ENCODE measurements around the gene ADGRA3.
A peak's percentile ranks its signal among the peaks of the same experiment; 100 is the strongest.

Gene ADGRA3, protein sequence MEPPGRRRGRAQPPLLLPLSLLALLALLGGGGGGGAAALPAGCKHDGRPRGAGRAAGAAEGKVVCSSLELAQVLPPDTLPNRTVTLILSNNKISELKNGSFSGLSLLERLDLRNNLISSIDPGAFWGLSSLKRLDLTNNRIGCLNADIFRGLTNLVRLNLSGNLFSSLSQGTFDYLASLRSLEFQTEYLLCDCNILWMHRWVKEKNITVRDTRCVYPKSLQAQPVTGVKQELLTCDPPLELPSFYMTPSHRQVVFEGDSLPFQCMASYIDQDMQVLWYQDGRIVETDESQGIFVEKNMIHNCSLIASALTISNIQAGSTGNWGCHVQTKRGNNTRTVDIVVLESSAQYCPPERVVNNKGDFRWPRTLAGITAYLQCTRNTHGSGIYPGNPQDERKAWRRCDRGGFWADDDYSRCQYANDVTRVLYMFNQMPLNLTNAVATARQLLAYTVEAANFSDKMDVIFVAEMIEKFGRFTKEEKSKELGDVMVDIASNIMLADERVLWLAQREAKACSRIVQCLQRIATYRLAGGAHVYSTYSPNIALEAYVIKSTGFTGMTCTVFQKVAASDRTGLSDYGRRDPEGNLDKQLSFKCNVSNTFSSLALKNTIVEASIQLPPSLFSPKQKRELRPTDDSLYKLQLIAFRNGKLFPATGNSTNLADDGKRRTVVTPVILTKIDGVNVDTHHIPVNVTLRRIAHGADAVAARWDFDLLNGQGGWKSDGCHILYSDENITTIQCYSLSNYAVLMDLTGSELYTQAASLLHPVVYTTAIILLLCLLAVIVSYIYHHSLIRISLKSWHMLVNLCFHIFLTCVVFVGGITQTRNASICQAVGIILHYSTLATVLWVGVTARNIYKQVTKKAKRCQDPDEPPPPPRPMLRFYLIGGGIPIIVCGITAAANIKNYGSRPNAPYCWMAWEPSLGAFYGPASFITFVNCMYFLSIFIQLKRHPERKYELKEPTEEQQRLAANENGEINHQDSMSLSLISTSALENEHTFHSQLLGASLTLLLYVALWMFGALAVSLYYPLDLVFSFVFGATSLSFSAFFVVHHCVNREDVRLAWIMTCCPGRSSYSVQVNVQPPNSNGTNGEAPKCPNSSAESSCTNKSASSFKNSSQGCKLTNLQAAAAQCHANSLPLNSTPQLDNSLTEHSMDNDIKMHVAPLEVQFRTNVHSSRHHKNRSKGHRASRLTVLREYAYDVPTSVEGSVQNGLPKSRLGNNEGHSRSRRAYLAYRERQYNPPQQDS (N-terminal part only)

DNA sequence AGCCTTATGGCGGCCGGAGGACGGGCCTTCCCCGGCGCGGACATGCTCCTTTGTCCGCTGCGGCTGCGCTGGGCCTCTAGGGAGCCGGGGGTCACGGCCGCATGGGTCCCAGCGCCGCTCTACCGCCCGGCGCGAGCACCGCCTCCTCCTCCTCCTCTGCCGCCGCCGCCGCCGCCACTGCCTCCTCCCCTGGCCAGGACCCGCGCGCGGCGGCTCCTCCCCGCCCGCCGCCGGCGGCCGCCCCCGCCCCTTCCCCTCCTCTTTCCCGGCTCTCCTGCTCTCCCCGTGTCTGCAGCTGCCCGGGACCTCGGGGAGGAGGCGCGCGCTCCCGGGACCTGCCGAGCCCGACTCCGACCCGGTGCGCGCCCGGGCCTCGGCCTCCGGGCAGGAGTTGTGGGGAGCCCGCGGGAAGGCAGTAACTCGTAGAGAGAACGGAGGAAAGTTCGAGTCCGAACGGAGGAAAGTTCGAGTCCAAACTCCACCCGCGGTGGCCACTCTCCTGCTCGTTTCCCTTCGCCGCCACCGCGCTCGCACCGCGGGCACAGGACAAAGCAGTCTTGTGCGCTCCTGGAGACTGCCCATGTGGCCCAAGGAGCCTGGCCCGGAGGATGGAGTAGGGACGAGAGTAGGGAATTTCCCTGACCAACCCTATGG lies at the start of gene ADGRA3:
TSS of gene ADGRA3 (minus strand) at position 179 of the 654 bp plus-strand sequence. CDS start 282 bp downstream, outside the sequence.
- DNase-seq: peak; percentile 17 to 19

DNA sequence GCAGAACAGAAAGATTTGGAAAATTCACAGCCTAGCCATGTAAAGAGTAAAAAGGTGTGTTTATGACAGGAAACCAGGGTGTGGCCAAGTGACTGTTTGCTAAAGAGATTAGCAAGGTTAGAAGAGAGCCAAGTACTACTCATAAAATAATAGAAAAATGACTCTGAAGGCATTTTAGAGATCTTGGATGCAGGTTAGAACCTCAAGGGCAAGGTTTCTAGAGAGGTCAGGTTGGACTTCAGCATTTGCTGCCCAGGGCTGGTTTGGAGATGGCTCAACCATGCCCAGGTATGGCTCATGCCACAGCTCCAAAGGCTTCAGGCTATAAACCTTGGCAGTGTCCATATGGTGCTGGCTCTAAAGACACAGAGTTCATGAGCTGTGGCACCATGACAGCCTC lies 40.6 kb upstream of the ADGRA3 start:
- DNase-seq: no peak

DNA sequence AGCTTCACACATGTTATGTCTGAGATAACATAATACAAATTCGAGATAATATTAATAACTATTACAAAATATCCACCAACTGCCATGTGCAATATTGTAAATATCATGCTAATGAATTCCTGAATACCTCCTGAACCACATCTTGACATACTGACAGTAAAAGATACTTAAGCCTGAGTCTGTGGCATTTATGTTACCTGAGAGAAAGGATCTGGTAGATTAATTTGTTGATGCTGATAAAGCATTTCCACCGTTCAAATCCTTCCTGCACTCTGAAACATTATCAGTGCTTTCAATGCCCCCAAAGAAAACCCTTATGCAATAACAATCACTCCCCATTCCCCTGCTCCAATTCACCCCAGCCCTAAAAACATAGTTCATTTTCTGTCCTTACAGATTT lies 38.8 kb upstream of the ADGRA3 start:
- DNase-seq: no peak

DNA sequence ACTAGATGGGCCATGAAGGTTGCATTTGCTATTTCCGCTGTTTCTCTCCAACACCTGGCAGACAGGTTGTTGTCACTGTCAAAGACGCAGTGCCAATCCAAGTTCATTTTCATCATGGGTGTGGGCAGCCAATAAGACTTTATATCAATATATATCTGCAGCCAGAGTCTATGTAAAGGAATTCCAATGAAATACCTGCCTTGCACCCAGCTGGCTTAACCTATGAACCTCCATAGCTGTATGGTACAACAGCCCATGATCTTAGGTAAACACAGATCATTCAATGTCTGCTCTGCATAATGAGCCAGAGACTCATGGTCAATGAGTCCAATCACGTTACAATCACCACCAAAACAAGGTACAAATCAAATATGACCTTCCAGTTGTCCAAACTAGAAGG lies 37.7 kb upstream of the ADGRA3 start:
- no peak for DNase-seq

DNA sequence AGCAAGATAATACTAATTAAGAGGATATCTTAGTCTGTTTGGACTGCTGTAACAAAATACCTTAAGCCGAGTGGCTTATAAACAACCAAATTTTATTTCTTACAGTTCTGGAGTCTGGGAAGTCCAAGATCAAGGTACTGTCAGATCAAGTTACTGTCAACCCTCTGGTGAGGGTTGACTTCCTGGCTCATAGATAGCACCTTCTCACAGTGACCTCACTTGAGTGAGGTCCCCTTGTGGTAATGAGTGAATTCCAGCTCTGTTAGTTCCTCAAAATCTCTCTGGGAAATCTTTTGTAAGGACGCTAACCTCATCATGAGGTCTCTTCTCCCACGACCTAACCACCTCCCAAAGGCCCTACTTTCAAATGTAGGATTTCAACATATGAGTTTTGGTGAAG lies 36.9 kb upstream of the ADGRA3 start:
- no peak for DNase-seq

DNA sequence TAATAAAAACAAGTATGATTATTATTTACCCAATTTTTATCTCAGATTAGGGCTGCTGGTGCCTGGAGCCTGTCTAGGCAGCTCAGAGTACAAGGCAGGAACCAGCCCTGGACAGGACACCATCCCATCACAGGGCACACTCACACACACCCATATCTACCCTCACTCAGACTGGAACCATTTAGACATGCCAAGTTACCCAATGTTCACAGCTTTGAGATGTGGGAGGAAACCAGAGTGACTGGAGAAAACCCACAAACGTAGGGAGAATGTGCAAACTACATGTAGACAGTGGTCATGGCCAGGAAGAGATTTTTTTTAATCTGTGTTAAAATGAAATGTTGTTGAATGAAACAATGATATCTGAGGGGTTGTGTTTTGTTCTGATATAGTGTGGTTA lies 35.7 kb upstream of the ADGRA3 start:
- no peak for DNase-seq

DNA sequence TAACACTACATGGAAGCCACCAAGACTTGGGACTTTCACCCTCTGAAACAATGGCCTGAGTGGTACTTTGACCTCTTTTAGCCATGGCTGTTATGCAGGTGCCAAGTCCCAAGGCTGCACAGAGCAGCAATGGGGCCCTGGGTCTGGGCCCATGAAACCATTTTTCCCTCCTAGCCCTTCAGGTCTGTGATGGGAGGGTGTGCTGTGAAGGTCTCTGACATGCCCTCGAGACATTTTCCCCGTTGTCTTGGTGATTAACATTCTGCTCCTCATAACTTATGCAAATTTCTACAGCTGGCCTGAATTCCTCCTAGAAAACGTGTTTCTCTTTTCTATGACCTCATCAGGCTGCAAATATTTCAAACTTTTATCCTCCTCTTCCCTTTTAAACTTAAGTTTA lies 30.4 kb upstream of the ADGRA3 start:
- no peak for DNase-seq

DNA sequence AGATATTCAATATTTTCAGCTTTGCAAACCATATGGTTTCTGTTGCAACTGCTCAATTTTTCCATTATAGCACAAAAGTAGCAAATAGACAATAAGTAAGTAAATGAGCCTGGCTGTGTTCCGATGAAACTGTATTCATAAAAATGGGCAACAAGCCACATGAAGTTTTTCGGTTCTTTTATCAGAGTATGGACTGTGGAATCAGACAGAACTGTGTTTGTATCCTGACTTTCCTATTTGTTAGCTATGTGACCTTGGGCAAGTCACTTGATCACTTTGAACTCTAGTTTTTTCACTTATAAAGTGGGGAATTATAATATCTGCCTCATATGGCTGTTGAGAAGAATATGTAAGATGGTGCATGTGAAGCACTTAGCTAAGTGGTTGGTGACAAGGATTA lies 23.4 kb upstream of the ADGRA3 start:
- DNase-seq: no peak

DNA sequence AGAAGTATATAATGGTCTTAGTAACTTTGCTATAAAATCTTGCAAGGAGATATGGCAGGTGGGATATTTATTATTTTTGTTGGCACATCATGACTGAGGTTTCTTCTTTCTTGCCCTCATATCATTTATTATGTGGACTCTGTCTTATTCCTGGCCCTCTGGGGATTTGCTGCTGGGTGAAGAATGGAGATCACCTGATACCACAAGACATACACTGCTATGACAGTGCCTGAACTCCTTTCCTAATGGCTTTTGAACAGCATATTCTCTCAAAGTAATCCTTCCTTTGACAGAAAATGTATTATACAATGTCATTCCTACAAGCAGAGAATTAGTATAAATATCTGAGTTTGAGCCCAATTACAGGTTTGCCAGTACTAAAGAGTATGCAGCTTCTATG lies 22.0 kb upstream of the ADGRA3 start:
- DNase-seq: no peak

DNA sequence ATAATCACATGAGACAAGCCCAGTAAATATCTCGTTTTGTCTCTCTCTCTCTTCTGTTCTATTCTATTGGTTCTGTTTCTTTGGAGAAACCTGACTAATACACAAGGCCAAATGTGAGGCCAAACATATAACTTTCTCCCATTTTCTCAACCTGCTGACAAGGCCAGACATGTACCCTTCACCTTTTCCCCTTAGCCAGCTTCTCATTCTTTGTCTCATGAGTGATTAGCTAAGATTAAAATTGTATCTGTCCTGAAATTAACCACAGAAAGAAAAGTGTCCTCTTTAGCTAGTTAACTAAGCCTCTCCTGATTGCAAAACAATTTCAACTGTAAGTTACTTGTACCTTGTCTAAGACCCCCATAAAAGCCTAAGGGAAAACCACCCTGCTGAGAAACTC lies 18.5 kb upstream of the ADGRA3 start:
- DNase-seq: no peak

DNA sequence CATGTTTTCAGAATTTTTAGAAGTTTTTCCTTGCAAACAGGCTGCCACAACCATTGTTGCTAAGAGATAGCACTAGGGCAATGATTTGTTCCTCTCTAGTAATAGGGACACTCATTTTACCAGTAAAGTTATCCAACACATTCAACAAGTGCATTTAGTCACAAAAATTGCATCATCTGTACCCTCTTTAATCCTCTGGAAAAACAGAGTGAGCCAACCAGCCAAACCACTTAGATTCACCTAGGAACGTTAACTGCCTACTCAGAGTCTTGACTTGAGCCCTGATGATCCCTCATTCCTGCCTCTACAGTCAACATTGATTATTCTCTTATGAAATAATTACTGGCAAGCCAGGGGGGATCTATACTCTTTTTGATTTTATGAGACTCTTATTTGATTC lies 17.0 kb upstream of the ADGRA3 start:
- no peak for DNase-seq

DNA sequence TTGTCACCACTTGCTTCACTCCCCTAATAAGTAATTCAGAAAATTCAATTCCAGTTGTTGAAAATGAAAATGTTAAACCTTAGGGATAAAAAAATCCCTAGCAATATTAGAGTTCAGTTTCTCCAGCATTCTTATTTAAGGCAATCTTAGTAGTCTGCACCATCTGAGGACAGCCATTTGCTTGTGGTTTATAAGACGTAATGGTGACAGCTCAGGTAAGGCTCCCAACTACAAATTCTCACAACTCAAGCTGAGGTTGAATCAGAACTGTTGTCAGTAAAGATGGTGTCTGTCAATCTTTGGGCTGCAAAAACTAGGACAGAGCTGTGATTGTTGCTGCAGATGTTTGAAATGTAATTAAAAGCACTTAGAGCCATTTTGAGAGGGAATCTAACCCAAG lies 16.3 kb upstream of the ADGRA3 start:
- no peak for DNase-seq

DNA sequence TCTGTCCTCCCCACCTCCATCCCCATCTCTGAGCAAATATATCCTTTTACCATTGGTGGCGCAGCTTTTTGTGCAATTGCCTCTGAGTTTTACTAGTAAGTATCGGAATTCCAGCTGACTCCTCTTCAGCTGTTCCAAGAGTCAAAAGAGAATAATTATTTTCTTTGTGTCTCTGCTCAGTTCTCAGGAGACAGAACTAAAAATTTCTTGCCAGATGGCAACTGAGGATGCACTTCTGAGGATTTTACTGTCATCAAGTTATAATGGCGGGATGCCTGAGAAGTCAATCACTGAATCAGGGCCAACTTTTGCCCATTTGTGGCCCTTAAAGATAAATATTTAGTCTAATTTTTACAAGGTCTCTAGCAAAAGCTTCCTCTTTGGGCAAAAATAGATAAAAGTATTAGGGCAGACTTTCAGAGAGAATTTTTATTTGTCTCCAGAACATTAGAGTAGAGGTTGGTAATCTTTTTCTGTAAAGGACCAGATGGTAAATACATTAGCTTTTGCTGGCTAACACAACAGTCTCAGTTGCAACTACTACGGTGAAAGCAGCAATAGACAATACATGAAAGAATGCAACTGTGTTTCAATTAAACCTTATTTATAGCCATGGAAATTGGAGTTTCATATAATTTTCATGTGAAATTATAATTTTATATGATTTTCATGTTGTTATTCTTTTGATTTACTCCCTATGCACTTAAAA lies 15.6 kb upstream of the ADGRA3 start:
- no peak for DNase-seq

DNA sequence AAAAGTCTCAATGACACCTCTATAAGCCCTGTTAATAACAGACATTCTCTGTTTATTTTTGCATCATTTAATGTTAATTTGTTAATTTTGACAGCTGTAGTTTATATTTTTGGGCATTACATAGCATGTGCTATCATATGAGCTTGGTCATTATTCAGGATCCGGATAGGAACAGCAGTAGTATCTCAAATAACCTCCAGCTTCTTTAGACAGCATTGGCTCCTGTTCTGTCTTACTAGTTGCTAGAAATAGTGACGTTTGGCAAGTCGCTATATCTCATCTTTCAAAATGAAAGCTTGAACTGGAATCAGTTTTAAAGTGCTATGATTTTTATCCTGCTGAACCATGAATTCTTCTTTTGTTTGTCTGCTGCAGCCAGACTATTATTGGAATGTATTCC lies 9.0 kb upstream of the ADGRA3 start:
- no peak for DNase-seq

DNA sequence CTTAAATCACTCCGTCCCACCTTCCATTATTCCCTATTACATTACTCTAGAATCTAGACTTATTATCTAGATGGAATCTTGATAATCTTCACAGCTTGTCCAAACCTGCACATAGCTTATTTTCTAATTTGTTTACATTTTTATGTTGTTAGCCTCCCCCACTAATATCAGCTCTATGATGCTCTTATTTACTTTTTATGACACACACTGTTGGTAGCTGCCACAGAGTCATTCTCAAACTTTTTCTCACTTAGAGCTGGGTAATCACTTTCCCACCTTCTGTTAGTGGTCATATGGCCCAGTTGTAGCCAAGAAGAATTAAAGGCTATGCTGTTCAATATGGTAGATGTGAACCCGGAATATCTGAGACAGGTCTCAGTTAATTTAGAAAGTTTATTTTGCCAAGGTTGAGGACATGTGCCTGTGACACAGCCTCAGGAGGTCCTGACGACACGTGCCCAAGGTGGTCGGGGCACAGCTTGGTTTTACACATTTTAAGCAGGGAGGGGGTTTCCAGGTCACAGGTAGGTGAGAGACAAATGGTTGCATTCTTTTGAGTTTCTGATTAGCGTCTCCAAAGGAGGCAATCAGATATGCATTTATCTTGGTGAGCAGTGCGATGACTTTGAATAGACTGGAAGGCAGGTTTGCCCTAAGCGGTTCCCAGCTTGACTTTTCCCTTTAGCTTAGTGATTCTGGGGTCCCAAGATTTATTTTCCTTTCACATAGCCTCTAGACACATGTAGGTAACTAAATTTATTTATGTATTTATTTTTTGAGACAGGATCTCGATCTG lies 7.0 kb upstream of the ADGRA3 start:
- no peak for DNase-seq

DNA sequence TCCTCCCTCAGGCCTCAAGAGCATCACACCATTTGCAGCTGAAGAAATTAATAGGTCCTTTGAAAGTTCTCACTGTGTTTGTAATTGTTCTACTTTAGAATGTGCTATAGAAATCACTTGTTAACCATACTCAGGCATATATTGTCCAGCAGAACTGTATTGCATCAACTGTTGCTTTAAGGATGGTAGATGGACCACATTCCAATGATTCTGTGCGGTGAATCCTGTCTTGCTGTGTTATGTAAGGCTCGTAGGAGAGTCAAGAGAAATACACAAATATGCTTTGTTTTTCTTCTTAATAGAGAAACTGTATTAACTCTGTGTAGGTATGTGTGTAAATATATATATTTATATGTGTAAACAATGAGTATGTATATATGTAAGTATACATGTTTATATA lies 6.3 kb upstream of the ADGRA3 start:
- no peak for DNase-seq

DNA sequence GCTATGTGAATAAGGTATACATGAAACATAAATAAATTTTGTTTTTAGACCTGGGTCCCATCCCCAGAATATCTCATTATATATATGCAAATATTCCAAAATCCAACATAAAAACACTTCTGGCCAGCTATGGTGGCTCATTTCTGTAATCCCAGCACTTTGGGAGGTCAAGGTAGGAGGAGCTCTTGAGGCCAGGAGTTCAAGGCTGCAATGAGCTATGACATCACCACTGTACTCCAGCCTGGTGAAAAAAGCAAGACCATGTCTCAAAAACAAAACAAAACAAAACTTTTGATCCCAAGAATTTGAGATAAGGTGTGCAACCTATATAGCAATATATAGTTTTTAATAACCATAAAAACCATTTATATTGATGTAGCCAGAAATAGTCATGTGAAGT lies 5.4 kb upstream of the ADGRA3 start:
- DNase-seq: no peak

DNA sequence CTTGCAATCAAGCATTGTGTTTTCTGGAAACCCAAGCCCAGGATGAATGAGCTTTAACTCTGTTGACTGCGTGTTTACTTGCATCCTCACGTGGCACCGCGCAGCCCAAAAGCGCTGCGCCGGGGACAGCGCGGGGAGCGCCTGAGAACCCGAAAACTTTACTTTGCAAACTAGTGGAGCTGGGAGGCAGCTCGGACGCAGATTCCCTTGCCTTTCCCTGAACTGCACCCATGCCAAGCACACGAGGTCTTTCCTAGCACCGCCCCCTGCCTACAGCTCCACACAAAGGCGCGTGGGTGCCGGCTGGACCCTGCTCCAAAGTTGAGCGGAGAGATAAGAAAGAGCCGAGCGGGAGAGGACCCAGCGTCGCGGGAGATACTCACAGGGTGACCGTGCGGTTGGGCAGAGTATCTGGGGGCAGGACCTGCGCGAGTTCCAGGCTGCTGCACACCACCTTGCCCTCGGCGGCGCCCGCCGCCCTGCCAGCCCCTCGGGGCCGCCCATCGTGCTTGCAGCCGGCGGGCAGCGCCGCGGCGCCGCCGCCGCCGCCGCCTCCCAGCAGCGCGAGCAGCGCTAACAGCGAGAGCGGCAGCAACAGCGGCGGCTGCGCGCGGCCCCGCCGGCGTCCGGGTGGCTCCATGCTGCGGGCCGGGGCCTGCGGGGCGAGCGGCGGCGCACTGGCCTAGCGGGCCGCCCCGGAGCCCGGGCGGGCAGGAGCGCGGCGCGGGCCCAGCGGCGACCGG lies 550 bp downstream of the ADGRA3 start:
- DNase-seq: peak in 1 of 2 donors; percentile 26

DNA sequence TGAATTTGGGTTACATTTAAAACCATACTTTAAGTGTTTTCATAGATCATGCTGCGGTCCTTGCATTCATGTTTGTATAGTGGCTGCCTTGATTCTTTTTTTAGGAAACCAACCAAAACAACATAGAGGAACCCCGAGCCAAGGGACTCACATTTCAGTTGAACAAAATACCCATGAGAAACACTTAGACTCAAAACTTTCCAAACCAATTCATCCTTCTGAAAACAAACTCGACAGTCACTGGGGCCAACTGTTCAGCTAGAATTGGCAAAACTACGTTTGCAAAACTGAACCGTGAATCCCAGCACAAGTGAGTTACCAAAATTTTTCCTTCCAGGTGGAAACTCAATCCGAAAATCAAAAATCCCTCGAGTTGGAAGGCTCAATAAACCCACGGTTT lies 1.4 kb downstream of the ADGRA3 start:
- no peak for DNase-seq

DNA sequence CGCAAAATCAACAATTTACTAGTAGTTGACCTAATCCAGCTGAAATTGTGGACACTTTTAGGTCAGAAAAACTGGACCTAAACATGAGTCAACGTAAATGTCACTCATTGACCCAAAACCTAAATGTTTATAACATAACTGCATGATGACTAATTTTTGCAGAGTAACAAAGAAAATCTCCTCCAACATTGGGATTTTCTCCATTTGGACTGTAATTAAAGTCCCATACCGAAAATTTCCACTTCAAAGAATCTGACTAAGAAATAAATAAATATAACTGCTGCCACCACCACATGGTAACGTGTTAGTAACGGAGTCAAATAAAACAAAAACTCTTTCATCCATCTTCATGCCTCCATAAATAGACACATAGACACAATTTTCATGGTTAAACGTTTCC lies 1.9 kb downstream of the ADGRA3 start:
- no peak for DNase-seq

DNA sequence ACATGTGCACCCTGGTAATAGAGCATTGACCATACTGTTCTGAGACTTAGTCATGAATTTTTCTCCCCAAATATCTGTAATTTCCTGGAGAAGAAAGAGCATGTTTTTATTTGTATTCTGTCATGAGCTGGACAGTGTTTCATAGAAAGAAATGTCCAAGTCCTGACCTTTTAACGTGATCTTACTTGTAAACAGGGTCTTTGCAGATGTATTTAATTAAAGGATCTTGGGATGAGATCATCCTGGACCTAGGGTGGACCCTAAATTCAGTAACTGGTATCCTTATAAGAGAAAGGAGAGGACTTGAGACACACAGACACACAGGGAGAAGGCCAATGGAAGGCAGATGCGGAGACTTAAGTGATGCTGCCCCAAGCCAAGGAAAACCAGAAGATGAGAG lies 3.6 kb downstream of the ADGRA3 start:
- no peak for DNase-seq
